Transverse colon (tissue), 4 donors: ENCODE measurements around the gene TMPRSS11E. TPM values are rescaled to one million over a fixed set of nuclear protein-coding genes. Genes with fewer than 3 reads are reported as not detected.

Experiments used
- DNase-seq: peaks from one replicate; pipeline ENCODE4 v3.0.0-alpha.2; 2019
- H3K27ac ChIP-seq, 4 donors: fragments of 200-600 bp; sonication (generic); 2 replicates each; pipeline ENCODE4 v1.5.1; 2016 to 2018; ENCODE audit warnings: inconsistent platforms in 4 of 4
- H3K27me3 ChIP-seq: fragments of 200-600 bp; sonication (generic); 2 replicates; pipeline ENCODE4 v1.5.1; 2017; ENCODE audit warnings: inconsistent platforms
- H3K36me3 ChIP-seq, 4 donors: fragments of 200-600 bp; sonication (generic); 2 replicates each; pipeline ENCODE4 v1.5.1; 2017 to 2019; ENCODE audit warnings: inconsistent platforms in 4 of 4
- H3K4me1 ChIP-seq, 4 donors: fragments of 200-600 bp; sonication (generic); 2 replicates each; pipeline ENCODE4 v1.5.1; 2017 to 2020; ENCODE audit warnings: inconsistent platforms in 4 of 4
- H3K4me3 ChIP-seq, 4 donors: fragments of 200-600 bp; sonication (generic); 1 replicate in 1 of 4; 2 replicates in 3 of 4; pipeline versions ENCODE4 v1.5.1 to v1.6.1; 2017 to 2019; ENCODE audit warnings: inconsistent platforms in 4 of 4
- H3K9me3 ChIP-seq, 2 donors: fragments of 200-600 bp; sonication (generic); 2 replicates each; pipeline ENCODE4 v1.5.1; 2017 to 2019; ENCODE audit warnings: inconsistent platforms in 2 of 2
- CTCF ChIP-seq, 5 experiments: fragments of 200-600 bp in 3 of 5; fragments of 450-650 bp in 2 of 5; sonication (generic) in 3 of 5; IDR thresholded peaks; 1 replicate in 2 of 5; 2 replicates in 3 of 5; pipeline ENCODE4 v1.5.1; 2016 to 2017; ENCODE audit warnings: antibody characterized with exemption in 5 of 5, inconsistent platforms in 3 of 5, mild to moderate bottlenecking in 2 of 5, moderate library complexity in 1 of 5
- EP300 ChIP-seq: sonication (generic); formaldehyde crosslinking; IDR thresholded peaks from one replicate; pipeline ENCODE4 v1.6.1; 2017; ENCODE audit warnings: antibody characterized with exemption, low read depth
- POLR2A ChIP-seq: fragments of 450-650 bp; IDR thresholded peaks from one replicate; pipeline ENCODE4 v1.6.1; 2016; ENCODE audit warnings: antibody characterized with exemption, mild to moderate bottlenecking, moderate library complexity
- POLR2AphosphoS5 ChIP-seq, 3 donors: sonication (generic); formaldehyde crosslinking; IDR thresholded peaks; one replicate each; pipeline ENCODE4 v1.6.1; 2016; ENCODE audit warnings: antibody characterized with exemption in 3 of 3
- WGBS, 2 donors: methylation state at CpG; one replicate each; pipeline ENCODE4 v1.1.5; 2018; ENCODE audit warnings: low coverage in 1 of 2; 5-methylcytosine and 5-hydroxymethylcytosine counted together
- in situ Hi-C, 4 donors: fragments of 200-750 bp; cut with MboI; loops; one replicate each; pipeline versions ENCODE4 v1.15.0 to v1.15.1; 2017; ENCODE audit warnings: low sequenced_read_pairs in 3 of 4, low pct_ligation_motif_present in 1 of 4, low pct_unique_long_range_greater_than_20kb in 1 of 4
- intact Hi-C: fragments of 100-400 bp; cut with DNase I; formaldehyde crosslinking; loops from one replicate; pipeline ENCODE4 v1.15.1; 2023; ENCODE audit warnings: low total_unique reads
- total RNA-seq, 4 donors: library from RNA; depleted of rRNA; stranded (reverse); fragments of >200 nt; gene quantifications; one replicate each; pipeline ENCODE4 v1.1.0, GENCODE V29; 2016

TMPRSS11E gene
- total RNA-seq, 4 donors from 2014 or later: not detected

GRCh38 chr4:68433582-68433981, 13.7 kb upstream of the TMPRSS11E start:
- no peaks in the 10 kb centered on the region for H3K27me3 ChIP-seq
- in situ Hi-C loops: no loop called here
- H3K4me3 ChIP-seq: no peak overlapping the region
- intact Hi-C loops: no loop called here
- H3K27ac ChIP-seq: no peak overlapping the region
- DNase-seq: no peak
- no peaks in the 10 kb centered on the region for H3K9me3 ChIP-seq
- no peaks in the 10 kb centered on the region for H3K36me3 ChIP-seq
- 77 to 85% methylated on average over 5 of the region's 5 CpGs for WGBS, 2 donors
- no peak for TF ChIP-seq EP300
- TF ChIP-seq POLR2AphosphoS5 (IDR thresholded peaks at IDR 0.05): no peak
- TF ChIP-seq CTCF (IDR thresholded peaks at IDR 0.05): no peak
- H3K4me1 ChIP-seq: no peaks in the 10 kb centered on the region

GRCh38 chr4:68434277-68434676, 13.0 kb upstream of the TMPRSS11E start:
- Histone ChIP-seq H3K36me3 (no peaks in the 10 kb centered on the region), H3K4me1 (no peaks in the 10 kb centered on the region), H3K4me3 (no peak overlapping the region), H3K9me3 (no peaks in the 10 kb centered on the region), H3K27me3 (no peaks in the 10 kb centered on the region), H3K27ac (no peak overlapping the region)
- intact Hi-C loops (no loop called here), in situ Hi-C loops (no loop called here)
- 69 to 70% methylated on average over 1 of the region's 1 CpG for WGBS, 2 donors
- DNase-seq: no peak
- TF ChIP-seq POLR2AphosphoS5 (IDR thresholded peaks at IDR 0.05) (no peak), POLR2A (no peak), CTCF (IDR thresholded peaks at IDR 0.05) (no peak), EP300 (no peak)

GRCh38 chr4:68434836-68435235, 12.4 kb upstream of the TMPRSS11E start:
- Histone ChIP-seq H3K4me3 (no peak overlapping the region), H3K27ac (no peak overlapping the region), H3K9me3 (no peaks in the 10 kb centered on the region), H3K36me3 (no peaks in the 10 kb centered on the region), H3K27me3 (no peaks in the 10 kb centered on the region), H3K4me1 (no peaks in the 10 kb centered on the region)
- WGBS, 2 donors: 33 to 89% methylated on average over 1 of the region's 1 CpG
- TF ChIP-seq POLR2A (no peak), CTCF (IDR thresholded peaks at IDR 0.05) (no peak), POLR2AphosphoS5 (IDR thresholded peaks at IDR 0.05) (no peak), EP300 (no peak)
- DNase-seq: no peak
- intact Hi-C loops (no loop called here), in situ Hi-C loops (no loop called here)

- DNase-seq: no peak
- no peak overlapping the region for H3K4me3 ChIP-seq
- intact Hi-C loops: no loop called here
- in situ Hi-C loops: no loop called here
- H3K27ac ChIP-seq: no peak overlapping the region
- H3K36me3 ChIP-seq: no peaks in the 10 kb centered on the region
- H3K4me1 ChIP-seq: no peaks in the 10 kb centered on the region
- no peaks in the 10 kb centered on the region for H3K9me3 ChIP-seq
- no peak for TF ChIP-seq CTCF (IDR thresholded peaks at IDR 0.05)
- TF ChIP-seq EP300: no peak
- no peak for TF ChIP-seq POLR2A
- TF ChIP-seq POLR2AphosphoS5 (IDR thresholded peaks at IDR 0.05): no peak
- H3K27me3 ChIP-seq: no peaks in the 10 kb centered on the region
Observed at GRCh38 chr4:68445111-68445510, 2.2 kb upstream of the TMPRSS11E start.
